CD14-positive monocyte (primary cell): ENCODE data around the gene SBK3. TPM values are rescaled to one million over a fixed set of nuclear protein-coding genes. Genes with fewer than 3 reads are reported as not detected.

Source experiments
- DNase-seq, 3 donors: peaks; one replicate each; pipeline ENCODE4 v3.0.0-alpha.2; 2011 to 2022
- H2AFZ ChIP-seq: 2 replicates; pipeline ENCODE4 v1.6.0; 2012; ENCODE audit warnings: mild to moderate bottlenecking, low read depth, low read length, inconsistent platforms; ENCODE audit not compliant: insufficient read depth, poor library complexity, severe bottlenecking
- H3K27ac ChIP-seq, 2 donors: 1 replicate in 1 of 2; 2 replicates in 1 of 2; pipeline ENCODE4 v1.5.1; 2012 to 2013; ENCODE audit warnings: low read length in 2 of 2, control low read depth in 1 of 2, inconsistent platforms in 1 of 2, low read depth in 1 of 2, mild to moderate bottlenecking in 1 of 2
- H3K27me3 ChIP-seq, 2 donors: one replicate each; pipeline versions ENCODE4 v1.6.0 to v1.6.1; 2011 to 2013; ENCODE audit warnings: low read length in 2 of 2; ENCODE audit not compliant: control insufficient read depth in 2 of 2, insufficient read depth in 2 of 2
- H3K36me3 ChIP-seq, 2 donors: replicated peaks in 1 of 2; 1 replicate in 1 of 2; 2 replicates in 1 of 2; pipeline versions ENCODE4 v1.5.1 to v1.6.1; 2012 to 2013; ENCODE audit warnings: low read length in 2 of 2, control low read depth in 1 of 2, inconsistent platforms in 1 of 2, mild to moderate bottlenecking in 1 of 2; ENCODE audit not compliant: insufficient read depth in 2 of 2, control insufficient read depth in 1 of 2
- H3K4me1 ChIP-seq, 2 donors: 1 replicate in 1 of 2; 2 replicates in 1 of 2; pipeline versions ENCODE4 v1.5.1 to v1.6.1; 2012 to 2013; ENCODE audit warnings: low read length in 2 of 2, control low read depth in 1 of 2, inconsistent platforms in 1 of 2, mild to moderate bottlenecking in 1 of 2, moderate library complexity in 1 of 2; ENCODE audit not compliant: insufficient read depth in 2 of 2, control insufficient read depth in 1 of 2
- H3K4me2 ChIP-seq: replicated peaks from 2 replicates; pipeline ENCODE3; 2012; ENCODE audit warnings: low read length, moderate library complexity, mild to moderate bottlenecking; ENCODE audit not compliant: poor library complexity, severe bottlenecking; ENCODE audit errors: extremely low read depth
- H3K4me3 ChIP-seq, 3 experiments: fragments of 200-600 bp in 1 of 3; sonication (generic) in 1 of 3; replicated peaks in 1 of 3; 1 replicate in 2 of 3; 2 replicates in 1 of 3; pipeline ENCODE4 v1.5.1; 2011 to 2013; ENCODE audit warnings: low read length in 3 of 3, mild to moderate bottlenecking in 3 of 3, control low read depth in 2 of 3, low read depth in 2 of 3, inconsistent platforms in 1 of 3, moderate library complexity in 1 of 3
- H3K79me2 ChIP-seq: 2 replicates; pipeline ENCODE4 v1.6.0; 2012; ENCODE audit warnings: mild to moderate bottlenecking, control low read depth, inconsistent platforms, low read length, moderate library complexity; ENCODE audit not compliant: insufficient read depth
- H3K9ac ChIP-seq: 2 replicates; pipeline ENCODE4 v1.6.0; 2017; ENCODE audit warnings: low read length, mild to moderate bottlenecking; ENCODE audit not compliant: insufficient read depth, poor library complexity, severe bottlenecking
- H3K9me3 ChIP-seq, 2 donors: replicated peaks in 1 of 2; 1 replicate in 1 of 2; 2 replicates in 1 of 2; pipeline versions ENCODE4 v1.5.1 to v1.6.1; 2012 to 2013; ENCODE audit warnings: low read length in 2 of 2, control low read depth in 1 of 2; ENCODE audit not compliant: control insufficient read depth in 1 of 2, insufficient read depth in 1 of 2
- H4K20me1 ChIP-seq: 2 replicates; pipeline ENCODE4 v1.6.0; 2012; ENCODE audit warnings: mild to moderate bottlenecking, low read length, control low read depth, moderate library complexity; ENCODE audit not compliant: insufficient read depth
- H3K27ac Mint-ChIP-seq, 7 donors: one replicate each; pipeline ENCODE4 v1.8.0; 2020; ENCODE audit warnings: mild to moderate bottlenecking in 7 of 7, mixed read lengths in 7 of 7, moderate library complexity in 6 of 7, inconsistent platforms in 2 of 7
- H3K27me3 Mint-ChIP-seq, 3 donors: one replicate each; pipeline ENCODE4 v1.8.0; 2021 to 2022; ENCODE audit warnings: low read depth in 3 of 3, mild to moderate bottlenecking in 3 of 3, mixed read lengths in 3 of 3, moderate library complexity in 3 of 3, inconsistent platforms in 1 of 3
- H3K36me3 Mint-ChIP-seq, 2 donors: one replicate each; pipeline ENCODE4 v1.8.0; 2020; ENCODE audit warnings: mixed read lengths in 2 of 2, inconsistent platforms in 1 of 2, mild to moderate bottlenecking in 1 of 2
- H3K4me1 Mint-ChIP-seq: one replicate; pipeline ENCODE4 v1.8.0; 2020; ENCODE audit warnings: mild to moderate bottlenecking, mixed read lengths
- H3K4me3 Mint-ChIP-seq, 2 donors: one replicate each; pipeline ENCODE4 v1.8.0; 2020; ENCODE audit warnings: mild to moderate bottlenecking in 2 of 2, mixed read lengths in 2 of 2, moderate library complexity in 1 of 2
- H3K9me3 Mint-ChIP-seq, 7 donors: one replicate each; pipeline ENCODE4 v1.8.0; 2020 to 2022; ENCODE audit warnings: mixed read lengths in 7 of 7, mild to moderate bottlenecking in 6 of 7, moderate library complexity in 6 of 7, inconsistent platforms in 2 of 7
- WGBS: methylation state at CpG from one replicate; pipeline ENCODE4 v1.1.5; 2013; ENCODE audit warnings: missing lambda C conversion rate; ENCODE audit not compliant: insufficient coverage; 5-methylcytosine and 5-hydroxymethylcytosine counted together
- intact Hi-C, 2 donors: fragments of 100-400 bp; cut with micrococcal nuclease; formaldehyde crosslinking; loops; one replicate each; pipeline versions ENCODE4 v1.15.0 to v1.15.1; 2023
- polyA plus RNA-seq, 3 donors: library from polyadenylated mRNA; depleted of rRNA in 1 of 3; unstranded in 2 of 3; stranded (reverse) in 1 of 3; fragments of 300-500 nt in 2 of 3; fragments of >200 nt in 1 of 3; fragmentation: Illumina TruSeq in 2 of 3; gene quantifications; 1 replicate in 2 of 3; 2 replicates in 1 of 3; pipeline ENCODE4 v1.2.3, GENCODE V29; 2012 to 2021
- TF ChIP-seq, protein P1 (sequence below): fragments of 200-600 bp; IDR thresholded peaks from one replicate; pipeline ENCODE4 v1.8.0; 2022; ENCODE audit warnings: antibody characterized with exemption, mild to moderate bottlenecking

SBK3 gene
- polyA plus RNA-seq, 3 donors, result not detected

DNA sequence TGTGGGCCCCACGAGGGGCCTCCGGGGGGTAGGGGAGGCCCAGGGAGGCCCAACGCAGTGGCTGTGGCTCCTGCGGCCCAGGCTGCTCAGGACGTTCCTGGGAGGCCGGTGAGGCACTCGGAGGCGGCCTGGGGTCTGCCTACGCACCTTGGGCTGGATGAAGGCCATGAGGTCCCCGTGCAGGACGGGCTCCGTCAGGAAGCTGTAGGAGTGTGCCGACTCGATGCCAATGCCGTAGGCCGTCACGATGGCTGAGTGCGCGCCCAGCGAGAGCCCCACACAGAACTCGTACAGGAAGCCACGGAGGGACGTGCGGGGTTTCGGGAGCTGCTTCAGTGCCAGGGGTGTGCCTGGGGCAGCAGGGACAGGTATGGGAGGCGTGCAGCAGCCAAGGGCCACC lies 14.3 kb downstream of the SBK3 start:
- Mint-ChIP-seq H3K36me3 (no peaks in the 10 kb centered on the region), H3K9me3 (no peaks in the 10 kb centered on the region), H3K4me3 (no peak overlapping the region), H3K27ac (no peak overlapping the region), H3K4me1 (peaks cover 2% of the 10 kb centered on the region), H3K27me3 (peaks cover 0 to 4% (median 3%) of the 10 kb centered on the region in 3 donors)
- H3K9ac ChIP-seq, result no peak overlapping the region
- no peaks in the 10 kb centered on the region for H3K27me3 ChIP-seq
- no peak overlapping the region for H3K4me2 ChIP-seq
- H2AFZ ChIP-seq, result no peak overlapping the region
- WGBS, result 92% methylated on average over 26 of the region's 26 CpGs
- DNase-seq, result no peak
- intact Hi-C loops, result no loop called here
- H3K79me2 ChIP-seq, result no peaks in the 10 kb centered on the region
- no peak overlapping the region for H3K4me3 ChIP-seq
- H3K9me3 ChIP-seq, result peaks cover 0 to 6% of the 10 kb centered on the region in 2 donors
- H3K36me3 ChIP-seq, result no peaks in the 10 kb centered on the region
- no peaks in the 10 kb centered on the region for H4K20me1 ChIP-seq
- TF ChIP-seq, protein P1, sequence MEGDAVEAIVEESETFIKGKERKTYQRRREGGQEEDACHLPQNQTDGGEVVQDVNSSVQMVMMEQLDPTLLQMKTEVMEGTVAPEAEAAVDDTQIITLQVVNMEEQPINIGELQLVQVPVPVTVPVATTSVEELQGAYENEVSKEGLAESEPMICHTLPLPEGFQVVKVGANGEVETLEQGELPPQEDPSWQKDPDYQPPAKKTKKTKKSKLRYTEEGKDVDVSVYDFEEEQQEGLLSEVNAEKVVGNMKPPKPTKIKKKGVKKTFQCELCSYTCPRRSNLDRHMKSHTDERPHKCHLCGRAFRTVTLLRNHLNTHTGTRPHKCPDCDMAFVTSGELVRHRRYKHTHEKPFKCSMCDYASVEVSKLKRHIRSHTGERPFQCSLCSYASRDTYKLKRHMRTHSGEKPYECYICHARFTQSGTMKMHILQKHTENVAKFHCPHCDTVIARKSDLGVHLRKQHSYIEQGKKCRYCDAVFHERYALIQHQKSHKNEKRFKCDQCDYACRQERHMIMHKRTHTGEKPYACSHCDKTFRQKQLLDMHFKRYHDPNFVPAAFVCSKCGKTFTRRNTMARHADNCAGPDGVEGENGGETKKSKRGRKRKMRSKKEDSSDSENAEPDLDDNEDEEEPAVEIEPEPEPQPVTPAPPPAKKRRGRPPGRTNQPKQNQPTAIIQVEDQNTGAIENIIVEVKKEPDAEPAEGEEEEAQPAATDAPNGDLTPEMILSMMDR, result no peak
- no peak overlapping the region for H3K27ac ChIP-seq
- H3K4me1 ChIP-seq, result no peaks in the 10 kb centered on the region

- Histone ChIP-seq H4K20me1 (no peaks in the 10 kb centered on the region), H2AFZ (no peak overlapping the region), H3K9me3 (peaks cover 0 to 6% of the 10 kb centered on the region in 2 donors), H3K4me2 (no peak overlapping the region), H3K27me3 (no peaks in the 10 kb centered on the region), H3K79me2 (no peaks in the 10 kb centered on the region), H3K36me3 (no peaks in the 10 kb centered on the region), H3K27ac (no peak overlapping the region), H3K4me1 (no peaks in the 10 kb centered on the region), H3K9ac (no peak overlapping the region), H3K4me3 (no peak overlapping the region)
- Mint-ChIP-seq H3K4me3 (no peak overlapping the region), H3K36me3 (no peaks in the 10 kb centered on the region), H3K27ac (no peak overlapping the region), H3K9me3 (no peaks in the 10 kb centered on the region), H3K27me3 (peaks cover 0 to 5% (median 3%) of the 10 kb centered on the region in 3 donors), H3K4me1 (no peaks in the 10 kb centered on the region)
- intact Hi-C loops, result no loop called here
- WGBS, result 87% methylated on average over 44 of the region's 56 CpGs
- TF ChIP-seq, protein P1, result no peak
- DNase-seq, result no peak
Measured at GRCh38 chr19:55529636-55530234, 15.6 kb downstream of the SBK3 start.
